Activated T-cell treated with anti-CD3 and anti-CD28 coated beads for 48 hours (primary cell): ENCODE measurements around the gene RPL35.

ENCODE experiments used
- DNase-seq: peaks from one replicate; pipeline ENCODE4 v3.0.0-alpha.2; 2020; ENCODE audit warnings: low read depth

The RPL35 gene

GRCh38 chr9:124818431-124819281, 43.1 kb downstream of the RPL35 start:
- DNase-seq, result no peak

GRCh38 chr9:124815601-124816000, 46.2 kb downstream of the RPL35 start:
- DNase-seq, result no peak

- no peak for DNase-seq
Observed at GRCh38 chr9:124814164-124814535, 47.6 kb downstream of the RPL35 start.

- no peak for DNase-seq
Observed at GRCh38 chr9:124813501-124814163, 48.1 kb downstream of the RPL35 start.

- DNase-seq, result no peak
Observed at GRCh38 chr9:124813041-124813440, 48.7 kb downstream of the RPL35 start.

- DNase-seq, result no peak
Observed at GRCh38 chr9:124812441-124812876, 49.3 kb downstream of the RPL35 start.

GRCh38 chr9:124810663-124811355, 50.9 kb downstream of the RPL35 start:
- DNase-seq, result no peak

- DNase-seq, result no peak
Observed at GRCh38 chr9:124809741-124810500, 51.8 kb downstream of the RPL35 start.

GRCh38 chr9:124809211-124809610, 52.5 kb downstream of the RPL35 start:
- no peak for DNase-seq

GRCh38 chr9:124808246-124808956, 53.4 kb downstream of the RPL35 start:
- no peak for DNase-seq
